Esophagus squamous epithelium (tissue), 5 donors: ENCODE results near the gene TUBA4B. TPM values are rescaled to one million over a fixed set of nuclear protein-coding genes. Genes with fewer than 3 reads are reported as not detected.

ENCODE experiments used
- DNase-seq: peaks from one replicate; lab custom pipeline; 2025; lab: John Stamatoyannopoulos, UW
- H3K27ac ChIP-seq, 4 donors: fragments of 200-600 bp; sonication (generic); one replicate each; pipeline ENCODE4 v1.5.1; 2016 to 2019; ENCODE audit warnings: mild to moderate bottlenecking in 1 of 4
- H3K27me3 ChIP-seq, 4 donors: fragments of 200-600 bp; sonication (generic); 1 replicate in 3 of 4; 2 replicates in 1 of 4; pipeline versions ENCODE4 v1.5.1 to v1.6.0; 2017 to 2021; ENCODE audit warnings: antibody characterized with exemption in 1 of 4
- H3K36me3 ChIP-seq, 3 donors: fragments of 200-600 bp; sonication (generic); one replicate each; pipeline ENCODE4 v1.5.1; 2016 to 2019
- H3K4me1 ChIP-seq, 3 donors: fragments of 200-600 bp; sonication (generic); one replicate each; pipeline ENCODE4 v1.5.1; 2017 to 2019
- H3K4me3 ChIP-seq, 4 donors: fragments of 200-600 bp; sonication (generic); 1 replicate in 3 of 4; 2 replicates in 1 of 4; pipeline ENCODE4 v1.5.1; 2016 to 2019; ENCODE audit warnings: mild to moderate bottlenecking in 2 of 4, moderate library complexity in 1 of 4
- H3K9me3 ChIP-seq, 3 donors: fragments of 200-600 bp; sonication (generic); one replicate each; pipeline ENCODE4 v1.5.1; 2016 to 2019
- CTCF ChIP-seq, 6 experiments: fragments of 450-650 bp in 4 of 6; fragments of 200-600 bp in 2 of 6; sonication (generic) in 2 of 6; IDR thresholded peaks; one replicate each; pipeline ENCODE4 v1.5.1; 2016 to 2019; ENCODE audit warnings: antibody characterized with exemption in 6 of 6, mild to moderate bottlenecking in 4 of 6, moderate library complexity in 4 of 6
- POLR2A ChIP-seq, 4 donors: fragments of 450-650 bp; IDR thresholded peaks; one replicate each; pipeline ENCODE4 v1.6.1; 2017; ENCODE audit warnings: antibody characterized with exemption in 4 of 4, mild to moderate bottlenecking in 4 of 4, moderate library complexity in 3 of 4
- WGBS, 2 donors: methylation state at CpG; one replicate each; pipeline ENCODE4 v1.1.5; 2018; 5-methylcytosine and 5-hydroxymethylcytosine counted together
- intact Hi-C: fragments of 100-400 bp; cut with DNase I; formaldehyde crosslinking; loops from one replicate; pipeline ENCODE4 v1.15.0; 2022
- total RNA-seq, 4 donors: library from RNA; depleted of rRNA; stranded (reverse); fragments of >200 nt; gene quantifications; one replicate each; pipeline ENCODE4 v1.1.0, GENCODE V29; 2016
- donor health status: DM: yes; HTN: yes; CAD: no.

The TUBA4B gene
- total RNA-seq, 4 donors from 2014 or later: not detected

GRCh38 chr2:219261024-219261855 lies 8.2 kb downstream of the TUBA4B start:
- Histone ChIP-seq H3K27ac (no peak overlapping the region), H3K9me3 (no peaks in the 10 kb centered on the region), H3K4me3 (no peak overlapping the region), H3K36me3 (no peaks in the 10 kb centered on the region), H3K4me1 (no peaks in the 10 kb centered on the region), H3K27me3 (peaks cover 0 to 22% (median 0%) of the 10 kb centered on the region in 4 donors)
- intact Hi-C loops: no loop called here
- no peak for DNase-seq
- WGBS, 2 donors: 63 to 71% methylated on average over 5 of the region's 5 CpGs
- no peak for TF ChIP-seq CTCF (IDR thresholded peaks at IDR 0.05)
- no peak for TF ChIP-seq POLR2A (IDR thresholded peaks at IDR 0.05)

GRCh38 chr2:219266232-219266631 lies 13.2 kb downstream of the TUBA4B start:
- H3K4me1 ChIP-seq: peaks cover 0 to 7% (median 0%) of the 10 kb centered on the region in 3 donors
- no peak overlapping the region for H3K27ac ChIP-seq
- intact Hi-C loops: no loop called here
- no peaks in the 10 kb centered on the region for H3K36me3 ChIP-seq
- no peaks in the 10 kb centered on the region for H3K9me3 ChIP-seq
- TF ChIP-seq CTCF (IDR thresholded peaks at IDR 0.05): no peak
- TF ChIP-seq POLR2A (IDR thresholded peaks at IDR 0.05): no peak
- 89% methylated on average over 3 of the region's 5 CpGs; no CpG with 5 or more reads in 1 of the 2 donors for WGBS, 2 donors
- no peak overlapping the region for H3K4me3 ChIP-seq
- H3K27me3 ChIP-seq: peaks cover 0 to 7% (median 0%) of the 10 kb centered on the region in 4 donors
- no peak for DNase-seq

GRCh38 chr2:219266886-219267285 lies 13.8 kb downstream of the TUBA4B start:
- intact Hi-C loops: no loop called here
- Histone ChIP-seq H3K27me3 (peaks cover 0 to under 1% (median 0%) of the 10 kb centered on the region in 4 donors), H3K27ac (no peak overlapping the region), H3K4me3 (no peak overlapping the region), H3K9me3 (no peaks in the 10 kb centered on the region), H3K36me3 (no peaks in the 10 kb centered on the region), H3K4me1 (peaks cover 0 to 7% (median 0%) of the 10 kb centered on the region in 3 donors)
- TF ChIP-seq CTCF (IDR thresholded peaks at IDR 0.05): no peak
- TF ChIP-seq POLR2A (IDR thresholded peaks at IDR 0.05): no peak
- 85 to 100% methylated on average over 1 of the region's 1 CpG for WGBS, 2 donors
- DNase-seq: no peak

GRCh38 chr2:219268294-219268693 lies 15.3 kb downstream of the TUBA4B start:
- intact Hi-C loops: no loop called here
- no peak overlapping the region for H3K4me3 ChIP-seq
- H3K9me3 ChIP-seq: no peaks in the 10 kb centered on the region
- H3K4me1 ChIP-seq: peaks cover 0 to 12% (median 0%) of the 10 kb centered on the region in 3 donors
- DNase-seq: no peak
- no peaks in the 10 kb centered on the region for H3K27me3 ChIP-seq
- H3K36me3 ChIP-seq: no peaks in the 10 kb centered on the region
- no peak overlapping the region for H3K27ac ChIP-seq
- WGBS, 2 donors: 60 to 100% methylated on average over 1 of the region's 2 CpGs
- TF ChIP-seq CTCF (IDR thresholded peaks at IDR 0.05) (no peak), POLR2A (IDR thresholded peaks at IDR 0.05) (no peak)

GRCh38 chr2:219269362-219270054 lies 16.5 kb downstream of the TUBA4B start:
- no peak overlapping the region for H3K4me3 ChIP-seq
- TF ChIP-seq POLR2A (IDR thresholded peaks at IDR 0.05) (no peak), CTCF (IDR thresholded peaks at IDR 0.05) (no peak)
- no peaks in the 10 kb centered on the region for H3K36me3 ChIP-seq
- no peaks in the 10 kb centered on the region for H3K9me3 ChIP-seq
- intact Hi-C loops: no loop called here
- no peak for DNase-seq
- WGBS, 2 donors: 38 to 91% methylated on average over 3 to 6 of the region's 8 CpGs
- H3K4me1 ChIP-seq: peaks cover 0 to 24% (median 6%) of the 10 kb centered on the region in 3 donors
- H3K27ac ChIP-seq: no peak overlapping the region
- no peaks in the 10 kb centered on the region for H3K27me3 ChIP-seq
